Mammary epithelial cell (primary cell): ENCODE results near the gene TRIP13.

ENCODE experiments used
- CTCF ChIP-seq, 2 donors: IDR thresholded peaks in 1 of 2; conservative IDR thresholded peaks in 1 of 2; 2 replicates each; pipeline ENCODE4 v1.5.1; 2011 to 2012; ENCODE audit warnings: inconsistent platforms in 2 of 2, low read length in 2 of 2, mild to moderate bottlenecking in 2 of 2, control low read depth in 1 of 2, low read depth in 1 of 2; ENCODE audit not compliant: insufficient read depth in 1 of 2; ENCODE audit errors: extremely low read depth in 1 of 2
- EZH2 ChIP-seq: IDR thresholded peaks from 2 replicates; pipeline ENCODE4 v1.6.1; 2012; ENCODE audit warnings: low read length, inconsistent platforms, borderline replicate concordance

DNA sequence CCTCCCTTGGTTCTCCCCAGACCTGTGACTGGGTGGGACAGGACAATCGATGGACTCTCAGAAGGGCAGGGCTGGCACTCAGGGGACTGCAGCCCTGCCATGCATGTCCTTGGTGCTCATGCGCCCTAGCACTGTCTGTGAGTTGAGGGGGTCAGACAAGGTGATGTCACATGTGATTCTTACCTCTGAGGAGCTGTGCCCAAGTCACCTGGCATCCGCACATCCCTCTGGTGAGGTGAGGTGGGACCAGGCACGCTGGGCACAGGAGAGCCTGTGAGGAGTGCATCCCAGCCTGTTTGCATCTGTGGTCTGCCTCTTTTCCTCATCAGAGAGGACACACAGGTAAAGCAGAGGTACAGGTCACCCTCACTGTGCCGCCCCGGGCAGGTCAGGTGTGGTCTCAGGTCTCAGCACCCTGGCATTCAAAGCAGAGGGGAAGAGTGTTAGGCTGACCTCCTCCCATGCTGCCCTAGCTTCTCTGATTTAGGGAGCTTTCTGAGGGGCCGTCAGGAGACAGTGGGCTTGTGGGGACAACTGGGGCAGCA lies 14.8 kb downstream of the TRIP13 start:
- no peak for TF ChIP-seq CTCF (conservative IDR thresholded peaks at IDR 0.05 in 1 of 2, IDR thresholded peaks at IDR 0.05 in 1 of 2; ENCODE audit: extremely low read depth in 1 of 2, insufficient read depth in 1 of 2, low read depth in 1 of 2, low read length in 2 of 2)
- TF ChIP-seq EZH2, result no peak
